Prostate gland (tissue), 2 donors: ENCODE measurements around the gene CHD1L. TPM values are rescaled to one million over a fixed set of nuclear protein-coding genes. Genes with fewer than 3 reads are reported as not detected.

Source experiments
- DNase-seq: peaks from one replicate; pipeline ENCODE4 v3.0.0-alpha.2; 2019; ENCODE audit warnings: low spot score
- H3K27ac ChIP-seq, 2 donors: fragments of 200-600 bp; sonication (generic); 2 replicates each; pipeline ENCODE4 v1.5.1; 2017 to 2019
- H3K27me3 ChIP-seq: fragments of 200-600 bp; sonication (generic); replicated peaks from 2 replicates; pipeline ENCODE4 v1.5.1; 2019; ENCODE audit not compliant: insufficient read depth
- H3K36me3 ChIP-seq, 2 donors: fragments of 200-600 bp; sonication (generic); 1 replicate in 1 of 2; 2 replicates in 1 of 2; pipeline versions ENCODE4 v1.5.1 to v1.8.1; 2017 to 2019
- H3K4me1 ChIP-seq: fragments of 200-600 bp; sonication (generic); replicated peaks from 2 replicates; pipeline ENCODE4 v1.5.1; 2019
- H3K4me3 ChIP-seq, 2 donors: fragments of 200-600 bp; sonication (generic); 2 replicates each; pipeline ENCODE4 v1.5.1; 2017 to 2019
- H3K9me3 ChIP-seq: fragments of 200-600 bp; sonication (generic); 2 replicates; pipeline ENCODE4 v1.5.1; 2017
- POLR2A ChIP-seq: fragments of 450-650 bp; IDR thresholded peaks from one replicate; pipeline ENCODE4 v1.6.1; 2016; ENCODE audit warnings: antibody characterized with exemption, mild to moderate bottlenecking
- POLR2AphosphoS5 ChIP-seq: sonication (generic); formaldehyde crosslinking; IDR thresholded peaks from one replicate; pipeline ENCODE4 v1.6.1; 2017; ENCODE audit warnings: antibody characterized with exemption
- WGBS: methylation state at CpG from one replicate; pipeline ENCODE4 v1.1.5; 2018; 5-methylcytosine and 5-hydroxymethylcytosine counted together
- intact Hi-C: fragments of 100-400 bp; cut with DNase I; formaldehyde crosslinking; loops from one replicate; pipeline ENCODE4 v1.14.2; 2022
- total RNA-seq, 2 donors: library from RNA; depleted of rRNA; stranded (reverse); fragments of >200 nt; gene quantifications; one replicate each; pipeline ENCODE4 v1.1.0, GENCODE V29; 2016
- TF ChIP-seq, protein P1 (sequence below), 4 experiments: fragments of 200-600 bp in 2 of 4; fragments of 450-650 bp in 2 of 4; sonication (generic) in 2 of 4; IDR thresholded peaks; 1 replicate in 3 of 4; 2 replicates in 1 of 4; pipeline ENCODE4 v1.5.1; 2016 to 2019; ENCODE audit warnings: antibody characterized with exemption in 4 of 4, mild to moderate bottlenecking in 2 of 4, moderate library complexity in 2 of 4

CHD1L gene
- total RNA-seq, 2 donors from 2014 or later = 21.4 to 22.0 TPM

DNA sequence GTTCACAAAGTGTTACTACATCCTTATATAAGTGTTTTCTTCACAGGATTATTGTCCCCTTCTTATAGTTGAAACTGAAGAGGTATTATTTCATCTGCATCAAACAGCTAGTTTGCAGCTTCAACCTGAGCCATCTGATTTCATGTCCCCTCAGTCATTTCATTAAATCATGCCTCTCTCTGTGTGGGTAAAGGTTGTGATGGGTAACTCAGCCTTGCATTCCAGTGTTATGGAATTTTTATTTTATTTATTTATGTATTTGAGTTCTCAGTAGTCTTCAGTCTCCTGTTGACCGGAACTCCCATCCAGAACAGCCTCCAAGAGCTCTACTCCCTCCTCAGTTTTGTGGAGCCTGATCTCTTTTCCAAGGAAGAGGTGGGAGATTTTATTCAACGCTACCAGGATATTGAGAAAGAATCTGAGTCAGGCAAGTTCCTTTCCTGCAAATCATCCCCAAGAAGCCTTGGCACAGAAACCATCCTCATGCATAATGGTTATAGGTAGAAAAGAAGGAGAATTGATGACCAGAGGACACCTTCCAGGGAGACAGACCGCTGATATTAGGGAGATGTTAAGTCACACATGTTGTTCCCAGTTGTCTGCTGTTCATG is 21.8 kb downstream of the CHD1L start:
- Histone ChIP-seq H3K4me3 (no peak overlapping the region), H3K27me3 (no peaks in the 10 kb centered on the region), H3K4me1 (no peaks in the 10 kb centered on the region), H3K27ac (no peak overlapping the region), H3K36me3 (no peaks in the 10 kb centered on the region), H3K9me3 (no peaks in the 10 kb centered on the region)
- TF ChIP-seq, protein P1, sequence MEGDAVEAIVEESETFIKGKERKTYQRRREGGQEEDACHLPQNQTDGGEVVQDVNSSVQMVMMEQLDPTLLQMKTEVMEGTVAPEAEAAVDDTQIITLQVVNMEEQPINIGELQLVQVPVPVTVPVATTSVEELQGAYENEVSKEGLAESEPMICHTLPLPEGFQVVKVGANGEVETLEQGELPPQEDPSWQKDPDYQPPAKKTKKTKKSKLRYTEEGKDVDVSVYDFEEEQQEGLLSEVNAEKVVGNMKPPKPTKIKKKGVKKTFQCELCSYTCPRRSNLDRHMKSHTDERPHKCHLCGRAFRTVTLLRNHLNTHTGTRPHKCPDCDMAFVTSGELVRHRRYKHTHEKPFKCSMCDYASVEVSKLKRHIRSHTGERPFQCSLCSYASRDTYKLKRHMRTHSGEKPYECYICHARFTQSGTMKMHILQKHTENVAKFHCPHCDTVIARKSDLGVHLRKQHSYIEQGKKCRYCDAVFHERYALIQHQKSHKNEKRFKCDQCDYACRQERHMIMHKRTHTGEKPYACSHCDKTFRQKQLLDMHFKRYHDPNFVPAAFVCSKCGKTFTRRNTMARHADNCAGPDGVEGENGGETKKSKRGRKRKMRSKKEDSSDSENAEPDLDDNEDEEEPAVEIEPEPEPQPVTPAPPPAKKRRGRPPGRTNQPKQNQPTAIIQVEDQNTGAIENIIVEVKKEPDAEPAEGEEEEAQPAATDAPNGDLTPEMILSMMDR (IDR thresholded peaks at IDR 0.05) = no peak
- TF ChIP-seq POLR2A = no peak
- TF ChIP-seq POLR2AphosphoS5 = no peak
- intact Hi-C loops = no loop called here
- 75% methylated on average over 3 of the region's 3 CpGs for WGBS
- no peak for DNase-seq

DNA sequence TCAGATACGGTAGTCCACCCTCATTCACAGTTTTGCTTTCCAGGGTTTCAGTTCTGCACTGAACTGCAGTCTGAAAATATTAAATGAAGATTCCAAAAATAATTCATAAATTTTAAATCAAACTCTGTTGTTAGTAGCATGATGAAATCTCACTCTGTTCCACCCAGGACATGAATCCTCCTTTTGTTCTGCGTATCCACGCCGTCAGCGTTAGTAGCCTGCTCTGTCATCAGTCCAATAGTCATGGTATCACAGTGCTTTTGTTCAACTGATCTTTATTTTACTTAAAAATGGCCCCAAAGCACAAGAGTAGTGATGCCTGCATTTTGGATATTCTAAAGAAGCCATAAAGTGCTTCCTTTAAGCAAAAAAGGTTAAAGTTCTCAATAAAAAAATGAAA is 23.9 kb downstream of the CHD1L start:
- WGBS = 90% methylated on average over 5 of the region's 5 CpGs
- DNase-seq = no peak
- H3K27me3 ChIP-seq = no peaks in the 10 kb centered on the region
- TF ChIP-seq, protein P1 (IDR thresholded peaks at IDR 0.05) = no peak
- TF ChIP-seq POLR2AphosphoS5 = no peak
- no peak for TF ChIP-seq POLR2A
- intact Hi-C loops = no loop called here
- H3K9me3 ChIP-seq = no peaks in the 10 kb centered on the region
- no peak overlapping the region for H3K27ac ChIP-seq
- H3K4me1 ChIP-seq = no peaks in the 10 kb centered on the region
- H3K4me3 ChIP-seq = no peak overlapping the region
- H3K36me3 ChIP-seq = no peaks in the 10 kb centered on the region

DNA sequence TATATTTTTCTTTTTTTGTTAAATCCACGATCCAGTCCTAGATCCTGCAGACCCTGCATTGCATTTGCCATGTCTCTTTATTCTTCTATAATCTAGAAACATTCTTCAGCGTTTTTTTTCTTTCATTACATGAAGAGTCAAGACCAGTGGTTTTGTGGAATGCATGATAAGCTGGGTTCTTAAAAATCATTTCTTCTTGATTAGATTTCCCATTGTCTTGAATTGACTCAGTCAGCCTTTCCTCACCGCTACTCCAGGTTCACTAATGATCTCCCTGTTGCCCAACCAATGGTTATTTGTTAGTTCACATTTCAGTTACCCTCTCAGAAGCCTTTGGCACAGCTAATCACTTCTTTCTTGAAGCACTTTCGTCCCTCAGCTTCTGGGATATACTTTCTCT is 25.2 kb downstream of the CHD1L start:
- Histone ChIP-seq H3K27me3 (no peaks in the 10 kb centered on the region), H3K9me3 (no peaks in the 10 kb centered on the region), H3K4me3 (no peak overlapping the region), H3K27ac (no peak overlapping the region), H3K4me1 (no peaks in the 10 kb centered on the region), H3K36me3 (no peaks in the 10 kb centered on the region)
- TF ChIP-seq, protein P1 (IDR thresholded peaks at IDR 0.05) = no peak
- TF ChIP-seq POLR2AphosphoS5 (no peak), POLR2A (no peak)
- DNase-seq = no peak
- WGBS = 91% methylated on average over 4 of the region's 4 CpGs
- intact Hi-C loops = no loop called here

DNA sequence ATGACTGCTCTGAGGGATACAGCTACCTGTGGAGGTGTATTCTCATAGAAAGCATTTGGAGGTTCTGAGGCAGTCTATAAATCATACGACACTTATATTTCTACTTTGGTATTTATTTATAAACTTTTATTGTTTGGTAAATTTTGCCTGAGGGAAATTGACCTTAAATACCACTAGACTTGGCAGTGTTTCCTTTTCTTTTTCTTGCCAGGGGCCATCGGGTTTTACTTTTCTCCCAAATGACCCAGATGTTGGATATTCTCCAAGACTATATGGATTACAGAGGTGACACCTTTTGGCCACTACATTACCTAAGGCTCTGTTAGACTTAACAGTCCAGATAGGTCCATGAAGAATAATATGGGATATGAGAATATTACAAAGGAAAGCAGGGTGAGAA is 28.2 kb downstream of the CHD1L start:
- H3K4me3 ChIP-seq = no peak overlapping the region
- H3K36me3 ChIP-seq = no peaks in the 10 kb centered on the region
- intact Hi-C loops = no loop called here
- H3K4me1 ChIP-seq = no peaks in the 10 kb centered on the region
- TF ChIP-seq, protein P1 (IDR thresholded peaks at IDR 0.05) = no peak
- TF ChIP-seq POLR2A = no peak
- TF ChIP-seq POLR2AphosphoS5 = no peak
- DNase-seq = no peak
- no peaks in the 10 kb centered on the region for H3K27me3 ChIP-seq
- WGBS = 39% methylated on average over 2 of the region's 2 CpGs
- H3K9me3 ChIP-seq = no peaks in the 10 kb centered on the region
- no peak overlapping the region for H3K27ac ChIP-seq

DNA sequence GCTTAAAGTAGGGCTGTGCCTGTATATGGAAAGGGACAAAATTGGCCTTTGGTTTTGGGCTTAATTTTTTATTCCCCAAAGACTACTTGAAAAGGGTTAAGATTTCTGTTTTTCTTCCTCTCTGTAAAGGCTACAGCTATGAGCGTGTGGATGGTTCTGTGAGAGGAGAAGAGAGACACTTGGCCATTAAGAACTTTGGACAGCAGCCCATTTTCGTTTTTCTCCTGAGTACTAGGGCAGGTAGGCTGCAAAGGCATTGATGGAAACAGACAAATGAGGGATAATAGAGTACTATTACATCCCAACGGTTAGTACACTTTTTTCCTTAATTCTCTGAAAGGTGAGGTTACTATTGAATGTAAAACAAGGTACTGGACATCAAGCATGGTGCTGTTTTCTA is 29.6 kb downstream of the CHD1L start:
- H3K36me3 ChIP-seq = no peaks in the 10 kb centered on the region
- intact Hi-C loops = no loop called here

More for the DNA sequence above, 29.6 kb downstream of the CHD1L start:
- no peak for DNase-seq
- Histone ChIP-seq H3K4me3 (no peak overlapping the region), H3K9me3 (no peaks in the 10 kb centered on the region), H3K4me1 (no peaks in the 10 kb centered on the region), H3K27me3 (no peaks in the 10 kb centered on the region), H3K27ac (no peak overlapping the region)
- WGBS = 44% methylated on average over 3 of the region's 3 CpGs
- TF ChIP-seq POLR2AphosphoS5 (no peak), POLR2A (no peak)
- TF ChIP-seq, protein P1 (IDR thresholded peaks at IDR 0.05) = no peak
